CD14-positive monocyte (primary cell): ENCODE data around the gene PARP16. TPM values are rescaled to one million over a fixed set of nuclear protein-coding genes. Genes with fewer than 3 reads are reported as not detected.

ENCODE experiments used
- DNase-seq, 3 donors: peaks; one replicate each; pipeline ENCODE4 v3.0.0-alpha.2; 2011 to 2022
- H2AFZ ChIP-seq: 2 replicates; pipeline ENCODE4 v1.6.0; 2012; ENCODE audit warnings: mild to moderate bottlenecking, low read depth, low read length, inconsistent platforms; ENCODE audit not compliant: insufficient read depth, poor library complexity, severe bottlenecking
- H3K27ac ChIP-seq, 2 donors: 1 replicate in 1 of 2; 2 replicates in 1 of 2; pipeline ENCODE4 v1.5.1; 2012 to 2013; ENCODE audit warnings: low read length in 2 of 2, control low read depth in 1 of 2, inconsistent platforms in 1 of 2, low read depth in 1 of 2, mild to moderate bottlenecking in 1 of 2
- H3K27me3 ChIP-seq, 2 donors: one replicate each; pipeline versions ENCODE4 v1.6.0 to v1.6.1; 2011 to 2013; ENCODE audit warnings: low read length in 2 of 2; ENCODE audit not compliant: control insufficient read depth in 2 of 2, insufficient read depth in 2 of 2
- H3K36me3 ChIP-seq, 2 donors: replicated peaks in 1 of 2; 1 replicate in 1 of 2; 2 replicates in 1 of 2; pipeline versions ENCODE4 v1.5.1 to v1.6.1; 2012 to 2013; ENCODE audit warnings: low read length in 2 of 2, control low read depth in 1 of 2, inconsistent platforms in 1 of 2, mild to moderate bottlenecking in 1 of 2; ENCODE audit not compliant: insufficient read depth in 2 of 2, control insufficient read depth in 1 of 2
- H3K4me1 ChIP-seq, 2 donors: 1 replicate in 1 of 2; 2 replicates in 1 of 2; pipeline versions ENCODE4 v1.5.1 to v1.6.1; 2012 to 2013; ENCODE audit warnings: low read length in 2 of 2, control low read depth in 1 of 2, inconsistent platforms in 1 of 2, mild to moderate bottlenecking in 1 of 2, moderate library complexity in 1 of 2; ENCODE audit not compliant: insufficient read depth in 2 of 2, control insufficient read depth in 1 of 2
- H3K4me2 ChIP-seq: replicated peaks from 2 replicates; pipeline ENCODE3; 2012; ENCODE audit warnings: low read length, moderate library complexity, mild to moderate bottlenecking; ENCODE audit not compliant: poor library complexity, severe bottlenecking; ENCODE audit errors: extremely low read depth
- H3K4me3 ChIP-seq, 3 experiments: fragments of 200-600 bp in 1 of 3; sonication (generic) in 1 of 3; replicated peaks in 1 of 3; 1 replicate in 2 of 3; 2 replicates in 1 of 3; pipeline ENCODE4 v1.5.1; 2011 to 2013; ENCODE audit warnings: low read length in 3 of 3, mild to moderate bottlenecking in 3 of 3, control low read depth in 2 of 3, low read depth in 2 of 3, inconsistent platforms in 1 of 3, moderate library complexity in 1 of 3
- H3K79me2 ChIP-seq: 2 replicates; pipeline ENCODE4 v1.6.0; 2012; ENCODE audit warnings: mild to moderate bottlenecking, control low read depth, inconsistent platforms, low read length, moderate library complexity; ENCODE audit not compliant: insufficient read depth
- H3K9ac ChIP-seq: 2 replicates; pipeline ENCODE4 v1.6.0; 2017; ENCODE audit warnings: low read length, mild to moderate bottlenecking; ENCODE audit not compliant: insufficient read depth, poor library complexity, severe bottlenecking
- H3K9me3 ChIP-seq, 2 donors: replicated peaks in 1 of 2; 1 replicate in 1 of 2; 2 replicates in 1 of 2; pipeline versions ENCODE4 v1.5.1 to v1.6.1; 2012 to 2013; ENCODE audit warnings: low read length in 2 of 2, control low read depth in 1 of 2; ENCODE audit not compliant: control insufficient read depth in 1 of 2, insufficient read depth in 1 of 2
- H4K20me1 ChIP-seq: 2 replicates; pipeline ENCODE4 v1.6.0; 2012; ENCODE audit warnings: mild to moderate bottlenecking, low read length, control low read depth, moderate library complexity; ENCODE audit not compliant: insufficient read depth
- H3K27ac Mint-ChIP-seq, 7 donors: one replicate each; pipeline ENCODE4 v1.8.0; 2020; ENCODE audit warnings: mild to moderate bottlenecking in 7 of 7, mixed read lengths in 7 of 7, moderate library complexity in 6 of 7, inconsistent platforms in 2 of 7
- H3K27me3 Mint-ChIP-seq, 3 donors: one replicate each; pipeline ENCODE4 v1.8.0; 2021 to 2022; ENCODE audit warnings: low read depth in 3 of 3, mild to moderate bottlenecking in 3 of 3, mixed read lengths in 3 of 3, moderate library complexity in 3 of 3, inconsistent platforms in 1 of 3
- H3K36me3 Mint-ChIP-seq, 2 donors: one replicate each; pipeline ENCODE4 v1.8.0; 2020; ENCODE audit warnings: mixed read lengths in 2 of 2, inconsistent platforms in 1 of 2, mild to moderate bottlenecking in 1 of 2
- H3K4me1 Mint-ChIP-seq: one replicate; pipeline ENCODE4 v1.8.0; 2020; ENCODE audit warnings: mild to moderate bottlenecking, mixed read lengths
- H3K4me3 Mint-ChIP-seq, 2 donors: one replicate each; pipeline ENCODE4 v1.8.0; 2020; ENCODE audit warnings: mild to moderate bottlenecking in 2 of 2, mixed read lengths in 2 of 2, moderate library complexity in 1 of 2
- H3K9me3 Mint-ChIP-seq, 7 donors: one replicate each; pipeline ENCODE4 v1.8.0; 2020 to 2022; ENCODE audit warnings: mixed read lengths in 7 of 7, mild to moderate bottlenecking in 6 of 7, moderate library complexity in 6 of 7, inconsistent platforms in 2 of 7
- WGBS: methylation state at CpG from one replicate; pipeline ENCODE4 v1.1.5; 2013; ENCODE audit warnings: missing lambda C conversion rate; ENCODE audit not compliant: insufficient coverage; 5-methylcytosine and 5-hydroxymethylcytosine counted together
- intact Hi-C, 2 donors: fragments of 100-400 bp; cut with micrococcal nuclease; formaldehyde crosslinking; loops; one replicate each; pipeline versions ENCODE4 v1.15.0 to v1.15.1; 2023
- polyA plus RNA-seq, 3 donors: library from polyadenylated mRNA; depleted of rRNA in 1 of 3; unstranded in 2 of 3; stranded (reverse) in 1 of 3; fragments of 300-500 nt in 2 of 3; fragments of >200 nt in 1 of 3; fragmentation: Illumina TruSeq in 2 of 3; gene quantifications; 1 replicate in 2 of 3; 2 replicates in 1 of 3; pipeline ENCODE4 v1.2.3, GENCODE V29; 2012 to 2021
- TF ChIP-seq, protein P1 (sequence below): fragments of 200-600 bp; IDR thresholded peaks from one replicate; pipeline ENCODE4 v1.8.0; 2022; ENCODE audit warnings: antibody characterized with exemption, mild to moderate bottlenecking

PARP16 gene
- polyA plus RNA-seq, 3 donors = 4.8 to 6.9 (median 5.7) TPM

DNA sequence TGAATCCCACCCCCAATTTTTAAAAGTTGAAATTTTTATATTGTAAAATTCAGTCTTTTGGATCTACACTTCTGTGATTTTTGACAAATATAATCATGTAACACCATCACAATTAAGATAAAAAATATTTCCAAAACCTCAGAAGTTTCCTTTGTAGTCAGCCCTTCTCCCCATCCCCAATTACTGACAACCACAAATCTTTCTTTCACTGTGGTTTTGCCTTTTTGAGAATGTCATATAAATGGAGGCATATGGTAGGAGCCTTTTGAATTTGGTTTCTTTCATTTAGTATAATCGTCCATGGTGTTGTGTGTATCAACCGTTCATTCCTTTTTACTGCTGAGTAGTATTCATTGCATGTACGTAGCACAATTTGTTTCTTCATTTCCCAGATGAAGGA lies 67.5 kb downstream of the PARP16 start:
- H4K20me1 ChIP-seq = no peaks in the 10 kb centered on the region
- WGBS = no CpG with 5 or more reads among the region's 3 CpGs
- H3K79me2 ChIP-seq = no peaks in the 10 kb centered on the region
- no peak overlapping the region for H3K4me3 Mint-ChIP-seq
- no peak overlapping the region for H2AFZ ChIP-seq
- H3K9me3 Mint-ChIP-seq = peaks cover 0 to 2% (median 0%) of the 10 kb centered on the region in 7 donors
- no peak overlapping the region for H3K27ac ChIP-seq
- DNase-seq = no peak
- H3K27me3 ChIP-seq = no peaks in the 10 kb centered on the region
- no peak overlapping the region for H3K4me3 ChIP-seq
- H3K4me1 ChIP-seq = no peaks in the 10 kb centered on the region
- H3K9ac ChIP-seq = no peak overlapping the region
- peaks cover 0 to 9% (median 2%) of the 10 kb centered on the region in 3 donors for H3K27me3 Mint-ChIP-seq
- TF ChIP-seq, protein P1, sequence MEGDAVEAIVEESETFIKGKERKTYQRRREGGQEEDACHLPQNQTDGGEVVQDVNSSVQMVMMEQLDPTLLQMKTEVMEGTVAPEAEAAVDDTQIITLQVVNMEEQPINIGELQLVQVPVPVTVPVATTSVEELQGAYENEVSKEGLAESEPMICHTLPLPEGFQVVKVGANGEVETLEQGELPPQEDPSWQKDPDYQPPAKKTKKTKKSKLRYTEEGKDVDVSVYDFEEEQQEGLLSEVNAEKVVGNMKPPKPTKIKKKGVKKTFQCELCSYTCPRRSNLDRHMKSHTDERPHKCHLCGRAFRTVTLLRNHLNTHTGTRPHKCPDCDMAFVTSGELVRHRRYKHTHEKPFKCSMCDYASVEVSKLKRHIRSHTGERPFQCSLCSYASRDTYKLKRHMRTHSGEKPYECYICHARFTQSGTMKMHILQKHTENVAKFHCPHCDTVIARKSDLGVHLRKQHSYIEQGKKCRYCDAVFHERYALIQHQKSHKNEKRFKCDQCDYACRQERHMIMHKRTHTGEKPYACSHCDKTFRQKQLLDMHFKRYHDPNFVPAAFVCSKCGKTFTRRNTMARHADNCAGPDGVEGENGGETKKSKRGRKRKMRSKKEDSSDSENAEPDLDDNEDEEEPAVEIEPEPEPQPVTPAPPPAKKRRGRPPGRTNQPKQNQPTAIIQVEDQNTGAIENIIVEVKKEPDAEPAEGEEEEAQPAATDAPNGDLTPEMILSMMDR = no peak
- no peak overlapping the region for H3K4me2 ChIP-seq
- peaks cover 3% of the 10 kb centered on the region for H3K4me1 Mint-ChIP-seq
- H3K36me3 ChIP-seq = no peaks in the 10 kb centered on the region
- intact Hi-C loops = no loop called here
- H3K9me3 ChIP-seq = no peaks in the 10 kb centered on the region
- no peaks in the 10 kb centered on the region for H3K36me3 Mint-ChIP-seq
- H3K27ac Mint-ChIP-seq = no peak overlapping the region

DNA sequence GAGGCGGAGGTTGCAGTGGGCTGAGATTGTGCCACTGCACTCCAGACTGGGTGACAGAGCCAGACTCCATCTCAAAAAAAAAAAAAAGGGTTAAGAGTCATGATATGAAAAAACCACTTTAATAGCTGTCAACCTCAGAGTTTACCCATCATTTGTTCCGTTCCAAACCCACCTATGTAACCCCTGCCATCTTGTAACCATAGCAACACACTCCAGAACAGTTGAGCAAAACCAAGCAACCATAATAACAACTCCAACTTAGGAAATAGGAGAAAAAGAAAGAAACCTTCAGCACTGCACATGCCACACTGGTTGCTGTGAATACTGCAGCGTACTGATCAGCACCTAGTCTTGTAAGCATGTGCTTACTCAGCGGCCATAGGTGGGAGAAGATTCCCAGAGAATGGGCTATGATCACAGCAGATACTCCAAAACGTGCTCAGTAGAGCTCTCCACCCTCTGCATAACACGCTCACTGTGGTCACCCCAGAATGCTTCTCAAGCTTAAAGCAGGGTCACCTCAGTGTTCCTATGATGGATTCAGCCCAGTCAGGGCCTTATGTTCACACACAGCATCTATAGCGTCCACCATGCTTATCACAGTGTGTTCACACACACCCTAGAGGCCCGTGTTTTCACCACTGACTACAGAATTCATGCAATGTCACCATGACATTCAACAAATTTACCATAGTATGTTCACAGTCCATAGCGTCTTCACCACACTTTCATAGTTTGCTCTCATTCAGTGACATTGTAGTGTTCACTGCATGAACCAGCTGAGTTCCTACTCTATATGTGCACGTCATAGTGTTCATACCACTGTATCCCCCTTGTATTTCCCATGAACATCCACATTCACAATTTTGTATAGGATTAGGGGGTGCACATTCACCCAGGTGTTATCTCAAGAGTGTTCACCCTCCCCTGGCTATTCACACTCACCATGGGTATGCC lies 68.9 kb downstream of the PARP16 start:
- no peak overlapping the region for H3K4me3 ChIP-seq
- no peaks in the 10 kb centered on the region for H3K27me3 ChIP-seq
- intact Hi-C loops = no loop called here
- H3K4me1 Mint-ChIP-seq = no peaks in the 10 kb centered on the region
- H3K27me3 Mint-ChIP-seq = peaks cover 0 to 5% (median 2%) of the 10 kb centered on the region in 3 donors
- H3K79me2 ChIP-seq = no peaks in the 10 kb centered on the region
- H3K9ac ChIP-seq = no peak overlapping the region
- H3K36me3 Mint-ChIP-seq = no peaks in the 10 kb centered on the region
- TF ChIP-seq, protein P1 = no peak
- H3K27ac Mint-ChIP-seq = no peak overlapping the region
- H3K4me2 ChIP-seq = no peak overlapping the region
- no peak overlapping the region for H3K27ac ChIP-seq
- H3K9me3 ChIP-seq = no peaks in the 10 kb centered on the region
- H3K4me3 Mint-ChIP-seq = no peak overlapping the region
- no peak overlapping the region for H2AFZ ChIP-seq
- H4K20me1 ChIP-seq = no peaks in the 10 kb centered on the region
- WGBS = 74% methylated on average over 5 of the region's 10 CpGs
- peaks cover 0 to 3% (median 0%) of the 10 kb centered on the region in 7 donors for H3K9me3 Mint-ChIP-seq
- no peaks in the 10 kb centered on the region for H3K4me1 ChIP-seq
- DNase-seq = no peak
- no peaks in the 10 kb centered on the region for H3K36me3 ChIP-seq
